GM21529 (cell line): ENCODE results near the gene GCNT2.
"Not testable (repeated sequence)": the region's sequence is repeated elsewhere in the genome, so short reads cannot be mapped to it uniquely, and the experiment has no call there.

Experiments used
- ATAC-seq: cut with Tn5 transposase; IDR thresholded peaks from one replicate; pipeline ENCODE4 v1.9.1; 2021; ENCODE audit not compliant: unreplicated experiment

GCNT2 gene

GRCh38 chr6:10543488-10543887 lies 22.3 kb downstream of the GCNT2 start:
- no peak for ATAC-seq

- no peak for ATAC-seq
Observed at GRCh38 chr6:10545482-10545881, 24.3 kb downstream of the GCNT2 start.

GRCh38 chr6:10547809-10548208 lies 26.7 kb downstream of the GCNT2 start:
- ATAC-seq = no peak

- no peak for ATAC-seq
Observed at GRCh38 chr6:10550764-10551163, 29.6 kb downstream of the GCNT2 start.

GRCh38 chr6:10552270-10552810 lies 31.2 kb downstream of the GCNT2 start:
- ATAC-seq = no peak

- no peak for ATAC-seq
Observed at GRCh38 chr6:10553871-10554270, 32.7 kb downstream of the GCNT2 start.

GRCh38 chr6:10554826-10555225 lies 33.7 kb downstream of the GCNT2 start:
- ATAC-seq = no peak

- no peak for ATAC-seq
Observed at GRCh38 chr6:10555625-10556309, 34.6 kb downstream of the GCNT2 start.

GRCh38 chr6:10556589-10556988 lies 35.4 kb downstream of the GCNT2 start:
- no peak for ATAC-seq

GRCh38 chr6:10556992-10557391 lies 35.8 kb downstream of the GCNT2 start:
- no peak for ATAC-seq

GRCh38 chr6:10557913-10558312 lies 36.8 kb downstream of the GCNT2 start:
- ATAC-seq = no peak

GRCh38 chr6:10558565-10558964 lies 37.4 kb downstream of the GCNT2 start:
- ATAC-seq = no peak

- ATAC-seq = no peak
Observed at GRCh38 chr6:10559522-10560152, 38.5 kb downstream of the GCNT2 start.

- no peak for ATAC-seq
Observed at GRCh38 chr6:10561611-10562199, 40.6 kb downstream of the GCNT2 start.

GRCh38 chr6:10564975-10565673 lies 44.0 kb downstream of the GCNT2 start:
- no peak for ATAC-seq

- ATAC-seq = no peak
Observed at GRCh38 chr6:10565913-10566312, 44.8 kb downstream of the GCNT2 start.

- ATAC-seq = no peak
Observed at GRCh38 chr6:10567256-10568026, 46.3 kb downstream of the GCNT2 start.

- ATAC-seq = no peak
Observed at GRCh38 chr6:10569392-10570127, 48.4 kb downstream of the GCNT2 start.

GRCh38 chr6:10575519-10575918 lies 54.4 kb downstream of the GCNT2 start:
- not testable (repeated sequence) for ATAC-seq

GRCh38 chr6:10576226-10576625 lies 55.1 kb downstream of the GCNT2 start:
- no peak for ATAC-seq
